Fibroblast of villous mesenchyme (primary cell): ENCODE data around the gene STK36. TPM values are rescaled to one million over a fixed set of nuclear protein-coding genes. Genes with fewer than 3 reads are reported as not detected.

Experiments
- DNase-seq: peaks from one replicate; pipeline ENCODE4 v3.0.0-alpha.2; 2010; ENCODE audit warnings: low read depth
- H3K4me3 ChIP-seq: 2 replicates; pipeline ENCODE4 v1.5.1; 2011; ENCODE audit warnings: low read depth, mild to moderate bottlenecking, low read length
- total RNA-seq: library from RNA; depleted of rRNA; stranded (reverse); fragments of >200 nt; gene quantifications from 2 replicates; pipeline ENCODE4 v1.2.3, GENCODE V29; 2012
- TF ChIP-seq, protein P1 (sequence below): IDR thresholded peaks from 2 replicates; pipeline ENCODE4 v1.5.1; 2012; ENCODE audit warnings: low read depth, mild to moderate bottlenecking, low read length; ENCODE audit not compliant: insufficient read depth

The STK36 gene
- total RNA-seq, 1 donor, result 23.7 TPM

DNA sequence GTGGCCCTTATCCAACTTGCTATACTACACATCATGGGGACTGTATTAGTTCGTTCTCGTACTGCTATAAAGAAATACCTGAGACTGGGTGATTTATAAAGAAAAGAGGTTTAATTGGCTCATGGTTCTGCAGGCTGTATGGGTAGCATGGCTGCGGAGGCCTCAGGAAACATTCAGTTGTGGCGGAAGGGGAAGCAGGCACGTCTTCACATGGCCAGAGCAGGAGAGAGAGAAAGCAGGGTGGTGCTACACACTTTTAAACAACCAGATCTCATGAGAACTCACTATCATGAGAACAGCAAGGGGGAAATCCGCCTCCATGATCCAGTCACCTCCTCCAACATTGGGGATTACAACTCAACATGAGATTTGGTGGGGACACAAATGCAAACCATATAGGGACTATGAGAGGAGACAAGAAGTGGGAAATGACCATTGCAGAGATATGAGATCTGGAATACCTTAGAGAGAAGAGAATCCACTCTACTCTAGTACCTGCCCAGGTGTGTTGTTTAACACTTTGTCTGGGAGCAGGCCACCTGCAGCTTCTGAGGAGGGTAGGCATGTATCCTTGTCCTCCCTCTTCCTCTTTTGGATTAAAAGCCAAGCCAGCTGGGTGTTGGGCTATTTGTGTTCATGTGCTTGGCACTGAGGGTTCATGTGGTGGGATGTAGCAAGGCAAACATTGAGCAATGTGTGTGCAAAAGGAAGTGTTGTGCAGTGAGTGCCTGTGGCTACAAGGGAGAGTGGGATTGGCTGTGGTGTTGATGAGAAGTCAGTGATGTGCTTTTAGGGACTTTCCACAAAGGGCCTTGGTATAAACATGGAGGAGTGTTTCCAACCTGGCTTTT lies 61.5 kb downstream of the STK36 start:
- H3K4me3 ChIP-seq, result no peak overlapping the region
- TF ChIP-seq, protein P1, sequence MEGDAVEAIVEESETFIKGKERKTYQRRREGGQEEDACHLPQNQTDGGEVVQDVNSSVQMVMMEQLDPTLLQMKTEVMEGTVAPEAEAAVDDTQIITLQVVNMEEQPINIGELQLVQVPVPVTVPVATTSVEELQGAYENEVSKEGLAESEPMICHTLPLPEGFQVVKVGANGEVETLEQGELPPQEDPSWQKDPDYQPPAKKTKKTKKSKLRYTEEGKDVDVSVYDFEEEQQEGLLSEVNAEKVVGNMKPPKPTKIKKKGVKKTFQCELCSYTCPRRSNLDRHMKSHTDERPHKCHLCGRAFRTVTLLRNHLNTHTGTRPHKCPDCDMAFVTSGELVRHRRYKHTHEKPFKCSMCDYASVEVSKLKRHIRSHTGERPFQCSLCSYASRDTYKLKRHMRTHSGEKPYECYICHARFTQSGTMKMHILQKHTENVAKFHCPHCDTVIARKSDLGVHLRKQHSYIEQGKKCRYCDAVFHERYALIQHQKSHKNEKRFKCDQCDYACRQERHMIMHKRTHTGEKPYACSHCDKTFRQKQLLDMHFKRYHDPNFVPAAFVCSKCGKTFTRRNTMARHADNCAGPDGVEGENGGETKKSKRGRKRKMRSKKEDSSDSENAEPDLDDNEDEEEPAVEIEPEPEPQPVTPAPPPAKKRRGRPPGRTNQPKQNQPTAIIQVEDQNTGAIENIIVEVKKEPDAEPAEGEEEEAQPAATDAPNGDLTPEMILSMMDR, result no peak
- DNase-seq, result peak; percentile 81

DNA sequence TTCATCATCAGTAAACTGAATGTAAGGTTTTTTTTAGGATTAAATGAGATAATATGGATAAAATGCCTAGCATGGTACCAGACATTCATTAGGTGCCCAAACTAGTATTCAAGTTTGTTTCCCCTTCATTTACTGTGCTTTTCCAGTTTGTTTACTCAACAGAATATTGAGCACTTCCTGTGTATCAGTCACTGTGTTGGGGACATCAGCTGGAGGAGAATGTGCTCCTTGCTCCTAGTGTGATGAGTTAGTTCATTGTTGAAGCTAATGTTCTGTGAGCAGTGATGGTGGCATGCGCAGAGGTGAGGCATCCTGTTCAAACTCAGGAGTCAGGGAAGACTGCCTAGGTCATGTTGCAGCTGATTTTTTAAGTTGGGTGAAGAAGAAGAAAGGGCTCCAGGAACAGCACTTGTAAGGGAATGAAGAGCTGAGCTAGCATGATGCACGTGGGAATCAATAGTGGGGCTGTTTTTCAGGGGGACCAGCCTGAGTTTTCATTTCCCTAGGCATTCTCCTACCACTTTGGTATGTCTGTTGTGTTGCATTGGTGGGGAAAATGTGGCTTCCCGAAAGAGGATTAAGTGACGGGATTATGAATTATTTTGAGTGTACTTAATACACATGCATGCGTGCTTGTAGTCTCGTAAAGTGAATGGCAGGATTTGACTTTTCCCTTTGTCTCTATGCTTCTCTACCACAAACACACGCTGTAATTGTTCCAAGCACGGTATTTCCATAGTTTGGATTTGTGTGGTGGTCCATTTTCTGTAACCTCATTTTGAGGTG lies 62.5 kb downstream of the STK36 start:
- DNase-seq, result no peak
- no peak overlapping the region for H3K4me3 ChIP-seq
- TF ChIP-seq, protein P1, result no peak

DNA sequence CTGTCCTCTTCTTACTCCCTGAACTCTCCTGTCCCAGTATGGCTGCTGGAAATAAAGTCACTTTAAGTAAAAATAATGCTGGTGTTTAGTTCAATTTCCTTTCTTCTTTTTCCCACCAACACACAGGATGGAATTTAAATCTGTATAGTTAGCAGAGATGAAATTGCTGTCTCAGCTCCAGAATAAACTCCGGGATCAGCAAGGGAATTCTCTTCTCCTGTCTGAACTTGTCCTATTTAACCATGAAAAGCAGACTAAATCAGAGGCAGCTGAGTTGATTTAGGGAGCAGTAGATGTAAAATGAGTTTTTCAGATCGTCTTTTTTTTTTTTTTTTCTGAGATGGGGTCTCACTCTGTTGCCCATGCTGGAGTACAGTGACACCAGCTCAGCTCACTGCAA lies 64.6 kb downstream of the STK36 start:
- DNase-seq, result no peak
- TF ChIP-seq, protein P1, result no peak
- H3K4me3 ChIP-seq, result no peak overlapping the region

DNA sequence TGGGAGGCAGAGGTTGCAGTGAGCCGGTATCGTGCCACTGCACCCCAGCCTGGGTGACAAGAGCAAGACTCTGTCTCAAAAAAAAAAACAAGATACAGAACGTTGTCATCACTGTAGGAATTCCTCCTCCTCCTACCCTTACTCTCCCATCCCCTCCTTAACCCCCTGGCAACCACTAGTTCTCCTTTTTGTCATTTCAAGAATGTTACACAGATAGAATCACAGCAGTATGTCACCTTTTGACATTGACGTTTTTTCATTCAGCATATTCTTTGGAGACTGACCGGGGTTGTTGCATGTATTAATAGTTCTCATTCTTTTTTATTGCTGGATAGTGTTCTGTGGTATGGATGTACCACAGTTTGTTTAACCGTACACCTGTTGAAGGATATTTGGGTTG lies 71.2 kb downstream of the STK36 start:
- no peak for DNase-seq
- no peak overlapping the region for H3K4me3 ChIP-seq
- TF ChIP-seq, protein P1, result no peak

DNA sequence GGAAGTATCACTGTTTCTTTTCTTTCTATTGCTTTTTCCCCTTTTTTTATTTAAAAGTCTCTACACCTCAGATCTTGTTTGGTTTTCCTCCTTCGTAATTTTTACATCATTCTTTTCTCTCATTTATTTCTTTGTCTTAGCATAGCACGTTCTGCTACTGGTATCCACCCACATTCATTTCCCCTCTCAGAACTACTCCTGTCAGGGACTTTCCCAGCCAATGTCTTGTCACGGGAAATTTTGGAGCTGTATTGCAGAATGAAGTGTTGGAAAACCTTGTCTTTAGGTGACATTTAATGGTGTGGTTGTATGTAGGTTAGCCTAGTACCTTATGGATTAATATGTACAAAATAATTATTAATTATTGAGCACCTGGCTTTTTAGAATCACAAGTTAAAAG lies 72.7 kb downstream of the STK36 start:
- no peak overlapping the region for H3K4me3 ChIP-seq
- TF ChIP-seq, protein P1, result no peak
- no peak for DNase-seq

DNA sequence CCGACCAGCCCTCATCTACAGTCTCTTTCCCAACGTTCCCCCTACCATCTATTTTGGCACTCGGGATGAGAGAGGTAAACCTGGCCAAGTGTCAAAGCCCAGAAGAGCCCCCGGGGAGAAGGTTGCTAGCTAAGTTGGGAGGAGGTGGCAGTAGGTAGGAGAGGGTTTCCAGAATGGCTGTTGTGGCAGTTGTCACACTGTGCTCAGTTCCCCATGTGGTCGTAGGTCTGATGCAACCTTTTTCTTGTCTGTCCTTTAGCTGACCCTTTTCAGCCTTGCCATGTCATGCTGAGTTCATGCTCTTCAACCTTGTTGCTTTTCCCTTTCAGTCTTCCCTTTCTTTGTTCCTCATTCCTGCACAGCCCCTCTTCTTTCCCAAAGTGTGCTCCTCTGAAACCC lies 73.3 kb downstream of the STK36 start:
- no peak for DNase-seq
- TF ChIP-seq, protein P1, result no peak
- no peak overlapping the region for H3K4me3 ChIP-seq
